SH-SY5Y (cell line): ENCODE data around the gene NEU4.

Experiments
- GATA2 ChIP-seq: IDR thresholded peaks from 2 replicates; pipeline ENCODE4 v1.6.1; 2011; ENCODE audit warnings: mild to moderate bottlenecking, low read depth, low read length
- GATA3 ChIP-seq: IDR thresholded peaks from 2 replicates; pipeline ENCODE4 v1.6.1; 2011; ENCODE audit warnings: low read depth, mild to moderate bottlenecking, low read length, moderate library complexity

NEU4 gene

DNA sequence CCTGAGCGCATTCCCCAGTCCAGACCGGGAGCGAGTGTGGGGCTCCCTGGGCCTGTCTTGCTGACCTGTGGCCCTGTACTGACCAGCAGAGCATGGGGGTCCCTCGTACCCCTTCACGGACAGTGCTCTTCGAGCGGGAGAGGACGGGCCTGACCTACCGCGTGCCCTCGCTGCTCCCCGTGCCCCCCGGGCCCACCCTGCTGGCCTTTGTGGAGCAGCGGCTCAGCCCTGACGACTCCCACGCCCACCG, 5.3 kb downstream of the NEU4 start:
- TF ChIP-seq GATA3 = no peak
- TF ChIP-seq GATA2 = no peak

DNA sequence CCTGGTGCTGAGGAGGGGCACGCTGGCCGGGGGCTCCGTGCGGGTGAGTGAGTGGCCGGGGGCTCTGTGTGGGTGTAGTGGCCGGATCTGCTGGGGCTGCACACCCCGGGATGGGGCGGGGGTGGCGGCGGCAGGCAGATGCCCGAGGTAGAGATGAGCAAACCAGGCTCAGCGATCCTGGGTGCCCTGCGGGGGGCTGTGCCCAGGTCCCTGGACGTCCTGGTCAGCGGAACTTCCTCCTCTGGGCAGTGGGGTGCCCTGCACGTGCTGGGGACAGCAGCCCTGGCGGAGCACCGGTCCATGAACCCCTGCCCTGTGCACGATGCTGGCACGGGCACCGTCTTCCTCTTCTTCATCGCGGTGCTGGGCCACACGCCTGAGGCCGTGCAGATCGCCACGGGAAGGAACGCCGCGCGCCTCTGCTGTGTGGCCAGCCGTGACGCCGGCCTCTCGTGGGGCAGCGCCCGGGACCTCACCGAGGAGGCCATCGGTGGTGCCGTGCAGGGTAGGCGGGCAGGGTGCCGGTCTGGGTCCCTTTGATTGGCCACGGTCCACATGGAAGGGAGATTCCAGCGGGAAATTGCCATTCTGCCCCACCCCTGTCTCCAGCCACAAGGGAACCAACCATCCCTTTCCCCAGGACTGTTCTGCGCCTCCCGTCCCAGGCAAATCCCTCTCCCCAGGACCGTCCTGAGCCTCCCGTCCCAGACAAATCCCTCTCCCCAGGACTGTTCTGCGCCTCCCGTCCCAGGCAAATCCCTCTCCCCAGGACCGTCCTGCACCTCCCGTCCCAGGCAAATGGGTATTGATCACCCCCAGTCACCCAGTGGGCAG, 5.9 kb downstream of the NEU4 start:
- TF ChIP-seq GATA3 (no peak), GATA2 (no peak)

GRCh38 chr2:241815477-241816430, 6.8 kb downstream of the NEU4 start:
- TF ChIP-seq GATA3 (no peak), GATA2 (no peak)

- TF ChIP-seq GATA3 = no peak
- TF ChIP-seq GATA2 = no peak
Observed at GRCh38 chr2:241816431-241817121, 7.6 kb downstream of the NEU4 start.

- TF ChIP-seq GATA2 = no peak
- no peak for TF ChIP-seq GATA3
Observed at GRCh38 chr2:241817126-241817820, 8.3 kb downstream of the NEU4 start.

DNA sequence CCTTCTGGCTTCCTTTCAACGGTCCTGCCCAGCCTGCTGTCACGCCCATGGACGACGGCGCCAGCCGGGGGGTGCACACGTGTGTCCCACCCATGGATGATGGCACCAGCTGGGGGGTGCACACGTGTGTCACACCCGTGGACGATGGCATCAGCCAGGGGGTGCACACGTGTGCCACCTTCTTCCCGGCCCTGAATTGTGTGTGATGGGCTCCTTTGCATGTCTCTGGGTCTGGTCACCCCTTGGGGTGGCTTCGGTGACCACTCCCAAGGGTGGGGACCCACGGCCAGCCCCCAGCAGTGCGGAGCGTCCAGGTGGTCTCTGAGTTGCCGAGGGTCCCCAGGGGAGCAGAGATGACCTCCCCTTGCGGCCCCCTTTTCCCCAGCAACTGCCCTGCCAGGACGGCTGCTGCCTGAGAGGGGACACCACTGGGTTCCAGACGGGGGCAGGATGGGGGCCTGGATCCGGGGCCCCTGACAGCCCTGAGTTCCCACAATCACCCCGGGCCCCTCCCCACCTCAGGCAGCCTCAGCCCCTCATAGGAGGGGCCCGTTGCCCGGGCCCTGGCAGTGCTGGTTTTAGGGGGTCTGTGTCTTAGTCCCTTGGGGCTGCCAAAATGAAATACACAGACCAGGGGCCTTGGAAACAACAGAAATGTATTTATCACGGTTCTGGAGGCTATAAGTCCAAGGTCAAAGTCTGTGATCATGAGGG, 9.4 kb downstream of the NEU4 start:
- TF ChIP-seq GATA2 (no peak), GATA3 (no peak)

- TF ChIP-seq GATA3 (no peak), GATA2 (no peak)
Observed at GRCh38 chr2:241818943-241819270, 9.9 kb downstream of the NEU4 start.

DNA sequence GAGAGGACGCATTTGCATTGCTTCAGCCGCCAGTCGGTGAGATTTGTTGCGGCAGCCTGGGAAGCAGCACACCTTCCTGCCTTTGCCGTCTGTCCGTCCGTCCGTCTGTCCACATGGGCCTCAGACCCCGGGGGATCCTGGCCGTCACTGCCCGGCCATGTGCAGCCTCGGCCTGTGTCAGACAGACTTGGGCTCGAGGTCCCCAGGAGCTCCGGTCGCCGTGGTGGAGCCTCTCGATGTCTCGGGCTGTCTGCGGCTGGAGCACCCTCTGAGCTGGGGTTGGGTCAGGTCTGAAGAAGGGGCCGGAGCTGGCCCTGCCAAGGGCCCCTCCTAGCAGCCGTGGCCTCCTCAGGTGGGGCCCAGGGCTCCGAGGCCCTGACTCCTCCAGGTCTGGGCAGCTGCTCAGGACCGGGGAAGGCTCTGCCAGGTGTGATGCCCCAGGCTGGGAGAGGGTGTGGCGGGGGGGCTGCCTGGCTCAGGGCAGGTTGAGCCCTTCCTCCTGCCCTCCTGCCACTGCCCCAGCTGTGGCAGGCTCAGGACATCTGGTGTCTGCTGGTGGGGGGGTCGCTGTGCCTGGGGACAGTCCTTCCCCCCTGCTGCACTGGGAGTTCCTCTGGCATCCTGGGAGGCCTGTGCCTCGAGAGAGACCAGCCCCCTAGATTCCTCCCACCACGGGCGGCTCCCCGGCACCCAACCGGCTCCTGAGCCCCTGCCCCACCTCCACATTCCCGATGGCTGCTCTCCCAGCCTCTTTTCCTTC, 11.8 kb downstream of the NEU4 start:
- TF ChIP-seq GATA3 (no peak), GATA2 (no peak)

DNA sequence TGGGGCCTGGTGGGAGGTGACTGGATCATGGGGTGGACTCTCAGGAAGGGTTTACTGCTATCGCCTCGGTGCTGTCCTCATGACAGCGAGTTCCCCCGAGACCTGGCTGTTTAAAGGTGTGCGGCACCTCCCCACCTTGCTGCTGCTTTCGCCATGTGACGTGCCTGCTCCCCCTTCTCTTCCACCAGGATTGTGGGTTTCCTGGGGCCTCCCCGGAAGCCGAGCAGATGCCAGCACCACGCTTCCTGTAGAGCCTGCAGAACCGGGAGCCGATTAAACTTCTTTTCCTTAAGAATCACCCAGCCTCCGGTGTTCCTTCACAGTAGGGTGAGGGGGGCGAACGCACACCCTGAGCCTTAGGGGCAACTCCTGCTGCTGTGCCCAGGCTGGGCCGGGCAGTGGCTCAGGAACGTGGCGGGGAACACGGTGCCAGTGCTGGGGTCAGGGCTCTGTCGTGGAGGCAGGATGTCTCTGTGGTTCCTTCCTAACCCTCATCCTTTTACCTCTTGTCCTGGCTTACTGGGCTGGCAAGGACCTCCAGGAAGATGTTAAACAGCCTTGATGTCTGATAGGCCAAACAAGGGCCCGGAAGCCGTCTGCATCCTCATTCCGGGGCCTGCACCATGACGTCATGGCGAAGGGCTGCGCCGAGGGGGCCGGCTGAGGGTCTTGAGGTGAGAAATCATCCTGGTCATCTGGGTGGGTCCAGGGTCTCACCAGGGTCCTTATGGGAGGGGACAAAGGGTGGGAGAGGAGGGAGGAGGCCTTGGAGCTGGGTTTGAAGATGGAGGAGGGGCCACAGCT, 12.7 kb downstream of the NEU4 start:
- TF ChIP-seq GATA3 (no peak), GATA2 (no peak)

DNA sequence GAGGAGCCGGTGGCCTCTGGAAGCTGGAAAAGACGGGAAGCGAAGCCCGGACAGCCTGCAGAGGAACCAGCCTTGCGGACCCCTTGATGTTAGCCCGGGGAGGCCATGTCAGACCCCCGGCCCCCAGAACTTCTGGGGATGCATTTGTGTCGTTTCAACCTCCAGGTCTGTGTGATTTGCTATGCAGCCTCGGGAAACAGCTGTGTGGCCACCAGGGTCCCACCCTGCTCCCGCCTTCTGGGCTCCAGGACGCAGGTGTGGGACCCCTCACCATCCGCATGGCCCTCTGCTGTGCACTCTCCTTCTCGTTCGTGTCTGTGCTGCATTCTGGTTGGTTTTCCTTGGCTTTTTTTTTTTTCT, 13.3 kb downstream of the NEU4 start:
- TF ChIP-seq GATA3 (no peak), GATA2 (no peak)

- no peak for TF ChIP-seq GATA3
- TF ChIP-seq GATA2 = no peak
Observed at GRCh38 chr2:241827394-241827793, 18.4 kb downstream of the NEU4 start.

- TF ChIP-seq GATA3 = no peak
- TF ChIP-seq GATA2 = no peak
Observed at GRCh38 chr2:241833101-241833663, 24.2 kb downstream of the NEU4 start.
